ENCODE results near the gene CDSN. TPM values are rescaled to one million over a fixed set of nuclear protein-coding genes. Genes with fewer than 3 reads are reported as not detected.

The CDSN gene
- total RNA-seq, 4 donors from 2014 or later, result 0.34 TPM; not detected in 3

GRCh38 chr6:31115941-31116560 is 4.2 kb downstream of the CDSN start:
- H3K27ac ChIP-seq, result no peak overlapping the region
- intact Hi-C loops (cut with DNase I), result no loop called here
- TF ChIP-seq POLR2A (IDR thresholded peaks at IDR 0.05), result no peak
- TF ChIP-seq CTCF (IDR thresholded peaks at IDR 0.05), result no peak
- DNase-seq, result no peak
- no peaks in the 10 kb centered on the region for H3K36me3 ChIP-seq
- no peak overlapping the region for H3K4me3 ChIP-seq (replicated peaks in 1 of 3)
- H3K4me1 ChIP-seq, result peaks cover 16 to 45% of the 10 kb centered on the region in 2 donors
- H3K27me3 ChIP-seq, result no peaks in the 10 kb centered on the region
- no peaks in the 10 kb centered on the region for H3K9me3 ChIP-seq
- WGBS, 2 donors, result 91 to 92% methylated on average over 12 of the region's 12 CpGs

- Histone ChIP-seq H3K36me3 (no peaks in the 10 kb centered on the region), H3K4me3 (replicated peaks in 1 of 3) (peak overlapping the region in 1 of 3 donors; percentile 19), H3K27ac (peak overlapping the region; percentile 65 to 82 (median 78)), H3K27me3 (no peaks in the 10 kb centered on the region), H3K9me3 (no peaks in the 10 kb centered on the region), H3K4me1 (peaks cover 16 to 42% of the 10 kb centered on the region in 2 donors)
- no peak for DNase-seq
- intact Hi-C loops (cut with DNase I), result no loop called here
- TF ChIP-seq POLR2A (IDR thresholded peaks at IDR 0.05) (no peak), CTCF (IDR thresholded peaks at IDR 0.05) (peak in 2 of 6 experiments; percentile 9 to 15)
- WGBS, 2 donors, result 70 to 78% methylated on average over 9 of the region's 9 CpGs
Observed at GRCh38 chr6:31114970-31115849, 5.0 kb downstream of the CDSN start.

GRCh38 chr6:31114541-31114878 is 5.7 kb downstream of the CDSN start, which contains the start of gene PSORS1C1:
TSS of gene PSORS1C1 (plus strand) at chr6:31114800. CDS start at chr6:31129633, 14,833 bp downstream.
- DNase-seq, result peak; percentile 90 to 91
- peak within 1 kb of the TSS in 1 of 3 donors; percentile 19 for H3K4me3 ChIP-seq (replicated peaks in 1 of 3)
- intact Hi-C loops (cut with DNase I), result no loop called here
- H3K27ac ChIP-seq, result peak within 1 kb of the TSS; percentile 65 to 82 (median 78)
- H3K9me3 ChIP-seq, result no peaks in the 10 kb centered on the region
- peaks cover 16 to 42% of the 10 kb centered on the region in 2 donors for H3K4me1 ChIP-seq
- no peak for TF ChIP-seq CTCF (IDR thresholded peaks at IDR 0.05)
- TF ChIP-seq POLR2A (IDR thresholded peaks at IDR 0.05), result no peak
- WGBS, 2 donors, result 16 to 18% methylated on average over 3 of the region's 3 CpGs
- no peaks in the 10 kb centered on the region for H3K36me3 ChIP-seq
- no peaks in the 10 kb centered on the region for H3K27me3 ChIP-seq

- H3K27ac ChIP-seq, result peak overlapping the region; percentile 65 to 82 (median 78)
- TF ChIP-seq POLR2A (IDR thresholded peaks at IDR 0.05) (no peak), CTCF (IDR thresholded peaks at IDR 0.05) (no peak)
- peaks cover 16 to 42% of the 10 kb centered on the region in 2 donors for H3K4me1 ChIP-seq
- no peaks in the 10 kb centered on the region for H3K36me3 ChIP-seq
- no peaks in the 10 kb centered on the region for H3K9me3 ChIP-seq
- H3K4me3 ChIP-seq (replicated peaks in 1 of 3), result no peak overlapping the region
- H3K27me3 ChIP-seq, result no peaks in the 10 kb centered on the region
- DNase-seq, result no peak
- 56 to 63% methylated on average over 6 to 7 of the region's 7 CpGs for WGBS, 2 donors
- intact Hi-C loops (cut with DNase I), result no loop called here
Observed at GRCh38 chr6:31113861-31114540, 6.2 kb downstream of the CDSN start.

Measured in thyroid gland (tissue), 4 donors.